Measurements from ENCODE around the gene JAK1. TPM values are rescaled to one million over a fixed set of nuclear protein-coding genes. Genes with fewer than 3 reads are reported as not detected.

Gene JAK1
- total and polyA plus RNA-seq, 2 of the 8 experiments (the other 6 are each of a cell fraction or from before 2014, with no cell fraction given): 7.8 to 24.5 TPM

DNA sequence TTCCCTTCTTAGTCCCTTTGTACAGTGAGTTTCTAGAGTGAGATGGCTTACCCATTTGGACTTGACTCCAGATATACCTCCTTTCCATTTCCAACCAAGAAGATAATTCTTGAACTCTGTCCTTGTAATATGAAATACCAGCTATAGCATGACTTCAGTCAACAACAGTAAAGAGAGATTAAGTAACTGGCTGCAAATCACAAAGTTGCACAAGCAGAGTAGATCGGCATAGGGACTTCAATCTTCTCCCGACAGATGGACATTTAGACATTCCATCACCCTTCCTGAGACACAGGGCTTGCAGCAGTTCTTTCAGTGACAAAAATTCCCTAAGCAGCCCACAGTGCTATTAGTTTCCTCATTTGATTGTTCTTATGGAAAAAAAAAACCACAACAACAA is 44.6 kb downstream of the JAK1 start:
- no peak overlapping the region for H3K27ac ChIP-seq (ENCODE audit: low read depth, low read length)
- ChIA-PET CTCF (ENCODE audit: partially characterized antibody) (no interaction called here), POLR2A (ENCODE audit: partially characterized antibody) (interaction anchor here (0.7 kb wide), 1 partner anchor 18 kb away, joined by 3 read pairs; no protein-coding TSS in a partner anchor)
- 98% methylated on average over 2 of the region's 2 CpGs; no CpG with 5 or more reads in 1 of the 2 experiments for WGBS, 2 experiments (ENCODE audit: extremely low coverage in 1 of 2, insufficient coverage in 1 of 2, insufficient read length in 1 of 2, insufficient replicate concordance in 2 of 2, low coverage in 1 of 2, low lambda C conversion rate in 2 of 2, missing lambda C conversion rate in 1 of 2)
- H3K9ac ChIP-seq (replicated peaks in 1 of 4; ENCODE audit: extremely low read depth in 1 of 4, low read depth in 3 of 4, low read length in 3 of 4): no peak overlapping the region
- no peak overlapping the region for H2AK5ac ChIP-seq (ENCODE audit: low read depth, low read length)
- H3K14ac ChIP-seq (ENCODE audit: insufficient read length): no peak overlapping the region
- no peak overlapping the region for H2BK20ac ChIP-seq (ENCODE audit: low read length)
- H4K20me1 ChIP-seq (replicated peaks in 1 of 2; ENCODE audit: control insufficient read depth in 1 of 2, insufficient read depth in 2 of 2, low read length in 2 of 2): no peaks in the 10 kb centered on the region
- no peaks in the 10 kb centered on the region for H3K27me3 ChIP-seq (replicated peaks in 1 of 4; ENCODE audit: control insufficient read depth in 3 of 4, extremely low read depth in 1 of 4, insufficient read depth in 3 of 4, low read length in 3 of 4)
- no peaks in the 10 kb centered on the region for H3K23me2 ChIP-seq (ENCODE audit: low read depth, low read length)
- H2AFZ ChIP-seq (ENCODE audit: low read length): no peak overlapping the region
- H4K91ac ChIP-seq (replicated peaks; ENCODE audit: insufficient read length, low read length): no peak overlapping the region
- no peak for DNase-seq (ENCODE audit: low read depth in 1 of 2, low spot score in 2 of 2)
- no peak overlapping the region for H3K18ac ChIP-seq (ENCODE audit: extremely low read depth, low read length)
- no peak overlapping the region for H3K56ac ChIP-seq (replicated peaks; ENCODE audit: insufficient read length, low read depth, low read length)
- no peaks in the 10 kb centered on the region for H3K9me3 ChIP-seq (ENCODE audit: insufficient read depth in 2 of 2, low read depth in 1 of 2, low read length in 1 of 2)
- no peak overlapping the region for H3K4me2 ChIP-seq (ENCODE audit: insufficient read depth in 1 of 2, low read depth in 2 of 2, low read length in 2 of 2)
- no peak overlapping the region for H2BK120ac ChIP-seq (replicated peaks; ENCODE audit: low read depth, low read length)
- H3K79me1 ChIP-seq (ENCODE audit: low read depth, low read length): no peaks in the 10 kb centered on the region; the same call in 1 of the 2 replicates
- no peak overlapping the region for H3K4me3 ChIP-seq (ENCODE audit: extremely low read depth in 1 of 4, insufficient read depth in 2 of 4, low read depth in 3 of 4, low read length in 4 of 4)
- H3K4ac ChIP-seq (replicated peaks; ENCODE audit: insufficient read length, low read depth, low read length): no peak overlapping the region
- no peak overlapping the region for H4K8ac ChIP-seq (ENCODE audit: extremely low read depth, insufficient read depth, low read length)
- H3K79me2 ChIP-seq (ENCODE audit: control insufficient read depth in 1 of 2, insufficient read depth in 2 of 2, low read length in 2 of 2): no peaks in the 10 kb centered on the region
- H2BK12ac ChIP-seq (ENCODE audit: low read depth, low read length): no peak overlapping the region
- no peaks in the 10 kb centered on the region for H3K36me3 ChIP-seq (ENCODE audit: control insufficient read depth in 2 of 4, insufficient read depth in 4 of 4, low read length in 3 of 4)
- H2BK15ac ChIP-seq (ENCODE audit: low read length): no peak overlapping the region
- no peak overlapping the region for H3K23ac ChIP-seq (ENCODE audit: insufficient read length)
- FAIRE-seq: no peak
- peaks cover 0 to 9% (median 1%) of the 10 kb centered on the region in 4 experiments; a peak in 3 of 7 replicates for H3K4me1 ChIP-seq (replicated peaks in 1 of 4; ENCODE audit: control insufficient read depth in 3 of 4, insufficient read depth in 4 of 4, low read length in 3 of 4)
- H4K5ac ChIP-seq (ENCODE audit: insufficient read length, low read depth, low read length): no peak overlapping the region
- H2BK5ac ChIP-seq (ENCODE audit: low read depth, low read length): no peak overlapping the region
- TF ChIP-seq CTBP2 (IDR thresholded peaks at IDR 0.05; ENCODE audit: borderline replicate concordance, insufficient read depth, insufficient read length, low read length): no peak
- TF ChIP-seq CEBPB (IDR thresholded peaks at IDR 0.05; ENCODE audit: low read depth, low read length): no peak
- TF ChIP-seq, protein P1, sequence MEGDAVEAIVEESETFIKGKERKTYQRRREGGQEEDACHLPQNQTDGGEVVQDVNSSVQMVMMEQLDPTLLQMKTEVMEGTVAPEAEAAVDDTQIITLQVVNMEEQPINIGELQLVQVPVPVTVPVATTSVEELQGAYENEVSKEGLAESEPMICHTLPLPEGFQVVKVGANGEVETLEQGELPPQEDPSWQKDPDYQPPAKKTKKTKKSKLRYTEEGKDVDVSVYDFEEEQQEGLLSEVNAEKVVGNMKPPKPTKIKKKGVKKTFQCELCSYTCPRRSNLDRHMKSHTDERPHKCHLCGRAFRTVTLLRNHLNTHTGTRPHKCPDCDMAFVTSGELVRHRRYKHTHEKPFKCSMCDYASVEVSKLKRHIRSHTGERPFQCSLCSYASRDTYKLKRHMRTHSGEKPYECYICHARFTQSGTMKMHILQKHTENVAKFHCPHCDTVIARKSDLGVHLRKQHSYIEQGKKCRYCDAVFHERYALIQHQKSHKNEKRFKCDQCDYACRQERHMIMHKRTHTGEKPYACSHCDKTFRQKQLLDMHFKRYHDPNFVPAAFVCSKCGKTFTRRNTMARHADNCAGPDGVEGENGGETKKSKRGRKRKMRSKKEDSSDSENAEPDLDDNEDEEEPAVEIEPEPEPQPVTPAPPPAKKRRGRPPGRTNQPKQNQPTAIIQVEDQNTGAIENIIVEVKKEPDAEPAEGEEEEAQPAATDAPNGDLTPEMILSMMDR (IDR thresholded peaks at IDR 0.05; ENCODE audit: control extremely low read depth in 1 of 3, insufficient read depth in 1 of 3, low read depth in 1 of 3, low read length in 3 of 3): no peak
- TF ChIP-seq SIN3A (conservative IDR thresholded peaks at IDR 0.05 in 1 of 2, IDR thresholded peaks at IDR 0.05 in 1 of 2; ENCODE audit: low read depth in 1 of 2, low read length in 2 of 2): no peak
- TF ChIP-seq KDM4A (IDR thresholded peaks at IDR 0.05; ENCODE audit: low read depth, low read length, severe bottlenecking): no peak
- no peak for TF ChIP-seq RAD21 (IDR thresholded peaks at IDR 0.05 in 1 of 2, conservative IDR thresholded peaks at IDR 0.05 in 1 of 2; ENCODE audit: low read depth in 2 of 2, low read length in 2 of 2)
- no peak for TF ChIP-seq CBX8 (IDR thresholded peaks at IDR 0.05; ENCODE audit: borderline replicate concordance, low read depth, low read length)
- TF ChIP-seq, protein P2, sequence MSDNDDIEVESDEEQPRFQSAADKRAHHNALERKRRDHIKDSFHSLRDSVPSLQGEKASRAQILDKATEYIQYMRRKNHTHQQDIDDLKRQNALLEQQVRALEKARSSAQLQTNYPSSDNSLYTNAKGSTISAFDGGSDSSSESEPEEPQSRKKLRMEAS (IDR thresholded peaks at IDR 0.05): no peak
- no peak for TF ChIP-seq EGR1 (IDR thresholded peaks at IDR 0.05; ENCODE audit: borderline replicate concordance, low read depth, low read length)
- no peak for TF ChIP-seq BRCA1 (IDR thresholded peaks at IDR 0.05; ENCODE audit: low read depth, low read length)
- no peak for TF ChIP-seq SRF (IDR thresholded peaks at IDR 0.05; ENCODE audit: low read depth, low read length)

Measured in H1 (cell line).